Skeletal muscle cell (primary cell): ENCODE data around the gene LGALS9.

Experiments used
- DNase-seq: peaks from one replicate; pipeline ENCODE4 v3.0.0-alpha.2; 2010; ENCODE audit warnings: low read depth
- H3K4me3 ChIP-seq: 2 replicates; pipeline ENCODE4 v1.5.1; 2011; ENCODE audit warnings: low read depth, mild to moderate bottlenecking, control low read depth, low read length, moderate library complexity

LGALS9 gene

GRCh38 chr17:27630607-27631410 lies at the start of gene LGALS9:
LGALS9 (plus strand) TSS chr17:27631188; CDS start chr17:27631266, 78 bp downstream.
- no peak within 1 kb of the TSS for H3K4me3 ChIP-seq
- DNase-seq = no peak

DNA sequence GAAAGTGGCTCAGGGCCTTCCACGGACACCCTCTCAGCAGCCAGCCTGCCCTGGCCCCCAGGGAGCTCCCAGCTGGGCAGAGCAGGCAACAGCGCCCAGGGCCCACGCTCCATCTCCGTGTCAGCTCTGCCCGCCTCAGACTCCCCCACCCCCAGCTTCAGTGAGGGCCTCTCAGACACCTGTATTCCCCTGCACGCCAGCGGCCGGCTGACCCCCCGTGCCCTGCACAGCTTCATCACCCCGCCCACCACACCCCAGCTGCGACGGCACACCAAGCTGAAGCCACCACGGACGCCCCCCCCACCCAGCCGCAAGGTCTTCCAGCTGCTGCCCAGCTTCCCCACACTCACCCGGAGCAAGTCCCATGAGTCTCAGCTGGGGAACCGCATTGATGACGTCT lies 48.3 kb upstream of the LGALS9 start:
- no peak for DNase-seq
- H3K4me3 ChIP-seq = no peak overlapping the region

GRCh38 chr17:27585153-27585681 lies 45.8 kb upstream of the LGALS9 start:
- H3K4me3 ChIP-seq = no peak overlapping the region
- DNase-seq = no peak

DNA sequence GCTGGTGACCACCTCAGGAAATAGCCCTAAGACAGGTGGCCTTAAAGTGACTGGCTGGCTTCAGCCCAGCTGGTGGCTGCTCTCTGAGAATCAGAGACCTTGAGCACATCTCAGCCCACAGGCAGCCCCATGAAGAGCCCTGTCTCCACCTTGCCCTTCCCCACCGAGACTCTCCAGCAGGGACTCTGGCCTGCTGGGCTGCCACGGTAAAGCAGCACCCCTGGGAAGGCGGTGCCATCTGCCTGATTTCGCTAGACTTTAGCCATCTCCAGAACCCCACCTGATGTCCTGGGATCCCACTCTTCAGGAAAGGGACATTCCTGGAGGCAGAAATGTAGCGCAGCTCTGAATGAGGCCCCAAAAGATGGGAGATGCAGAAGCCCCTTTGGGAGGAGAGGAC lies 45.2 kb upstream of the LGALS9 start:
- H3K4me3 ChIP-seq = no peak overlapping the region
- DNase-seq = no peak

DNA sequence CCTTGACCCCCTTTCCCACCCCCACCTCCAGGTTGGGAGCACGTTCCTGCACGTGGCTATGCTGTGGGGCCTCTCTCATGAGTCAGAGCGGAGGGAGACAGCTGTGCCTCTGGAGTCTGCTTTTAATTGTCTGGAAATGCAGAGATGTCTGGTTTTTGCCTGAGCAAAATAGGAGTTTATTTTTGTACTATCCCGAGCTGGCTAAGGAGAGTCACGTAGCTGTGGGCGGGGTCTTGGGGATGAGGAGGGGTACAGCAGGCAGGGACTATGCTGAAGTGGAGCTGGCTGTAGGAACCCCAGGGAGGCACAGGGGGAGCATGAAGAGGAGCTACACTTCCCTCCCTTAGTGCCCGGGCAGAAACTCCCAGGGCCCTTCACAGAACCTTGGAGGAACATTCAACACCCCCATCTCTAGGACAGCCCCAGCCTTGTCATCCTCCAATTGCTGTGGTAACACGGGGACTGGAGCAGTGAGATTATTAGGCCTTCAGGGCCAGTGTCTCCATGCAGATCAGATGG lies 44.7 kb upstream of the LGALS9 start:
- H3K4me3 ChIP-seq = no peak overlapping the region
- DNase-seq = no peak

DNA sequence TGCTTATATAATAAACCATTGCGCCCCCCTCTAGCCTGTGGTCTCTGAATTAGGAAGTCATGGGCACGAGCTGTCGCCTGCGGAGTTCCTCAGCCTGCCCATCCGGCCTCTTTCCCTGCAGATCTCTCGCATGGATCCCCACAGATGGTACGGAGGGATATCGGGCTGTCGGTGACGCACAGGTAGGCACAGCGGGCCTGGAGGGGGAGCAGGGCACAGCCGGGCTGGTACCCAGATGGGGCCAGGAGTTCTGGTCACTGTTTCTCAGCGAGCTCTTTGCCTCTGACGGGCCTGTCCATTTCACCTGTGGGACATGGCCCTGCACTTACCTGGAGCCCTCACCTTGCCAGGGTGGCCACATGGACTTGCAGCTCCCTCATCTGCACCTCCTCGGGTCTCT lies 42.6 kb upstream of the LGALS9 start:
- H3K4me3 ChIP-seq = no peak overlapping the region
- DNase-seq = no peak

GRCh38 chr17:27590864-27591263 lies 40.1 kb upstream of the LGALS9 start:
- no peak overlapping the region for H3K4me3 ChIP-seq
- DNase-seq = no peak

GRCh38 chr17:27591986-27592385 lies 39.0 kb upstream of the LGALS9 start:
- no peak for DNase-seq
- H3K4me3 ChIP-seq = no peak overlapping the region

GRCh38 chr17:27593232-27593856 lies 37.6 kb upstream of the LGALS9 start:
- H3K4me3 ChIP-seq = no peak overlapping the region
- DNase-seq = no peak

DNA sequence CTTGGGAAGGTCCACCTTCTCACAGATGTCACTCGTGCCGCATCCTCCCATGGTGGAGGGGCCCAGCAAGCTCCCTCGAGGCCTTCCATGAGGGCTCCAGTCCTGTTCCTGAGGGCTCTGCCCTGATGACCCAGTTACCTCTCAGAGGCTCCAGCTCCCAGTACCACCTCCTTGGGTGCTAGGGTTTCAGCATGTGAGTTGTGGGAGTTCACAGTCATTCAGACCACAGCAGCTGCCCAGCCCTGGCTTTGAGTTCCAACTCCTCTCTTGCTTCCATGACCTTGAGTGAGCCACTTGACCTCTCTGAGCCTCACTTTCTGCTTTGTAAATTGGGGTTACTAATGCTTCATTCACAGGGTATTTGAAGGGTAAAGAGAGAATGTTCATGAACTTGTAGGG lies 37.1 kb upstream of the LGALS9 start:
- DNase-seq = no peak
- no peak overlapping the region for H3K4me3 ChIP-seq

DNA sequence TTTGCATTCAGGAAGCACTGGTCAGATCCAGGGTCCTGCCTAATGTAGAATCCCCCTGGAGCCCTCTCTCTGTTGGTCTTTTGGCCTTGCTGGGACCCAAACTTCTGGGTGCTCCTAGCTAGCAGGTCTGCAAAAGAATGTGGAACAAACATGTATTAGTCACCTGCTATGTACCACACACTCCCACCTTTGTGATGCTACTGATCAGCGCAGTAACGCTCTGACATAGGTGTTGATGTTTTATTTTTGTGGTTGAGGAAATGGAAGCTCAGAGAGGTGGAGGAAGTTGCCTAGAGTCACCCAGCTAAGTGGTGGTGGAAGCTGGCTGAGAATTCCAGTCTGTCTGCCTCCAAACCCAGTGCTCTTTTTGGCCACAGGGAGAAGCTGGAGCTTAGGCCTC lies 35.8 kb upstream of the LGALS9 start:
- H3K4me3 ChIP-seq = no peak overlapping the region
- no peak for DNase-seq

DNA sequence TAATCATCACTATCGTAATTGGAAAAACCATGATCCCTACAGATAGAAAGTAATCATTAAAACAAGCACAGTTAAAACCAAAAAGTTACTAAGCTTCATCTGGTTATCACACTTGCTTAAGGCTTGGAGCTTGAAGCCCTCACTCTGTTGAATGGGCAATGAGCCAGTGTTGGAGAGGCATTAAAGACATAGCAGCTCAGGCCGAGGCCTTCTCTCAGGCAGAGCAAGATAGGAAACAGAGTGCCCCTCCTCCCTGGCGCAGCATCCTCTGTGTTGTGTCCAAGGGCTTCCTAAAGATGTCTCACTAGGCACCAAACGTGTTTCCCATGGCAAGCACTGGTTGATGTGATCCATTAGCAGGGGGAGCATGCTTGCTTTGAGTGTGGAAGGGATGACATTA lies 34.9 kb upstream of the LGALS9 start:
- H3K4me3 ChIP-seq = no peak overlapping the region
- no peak for DNase-seq

DNA sequence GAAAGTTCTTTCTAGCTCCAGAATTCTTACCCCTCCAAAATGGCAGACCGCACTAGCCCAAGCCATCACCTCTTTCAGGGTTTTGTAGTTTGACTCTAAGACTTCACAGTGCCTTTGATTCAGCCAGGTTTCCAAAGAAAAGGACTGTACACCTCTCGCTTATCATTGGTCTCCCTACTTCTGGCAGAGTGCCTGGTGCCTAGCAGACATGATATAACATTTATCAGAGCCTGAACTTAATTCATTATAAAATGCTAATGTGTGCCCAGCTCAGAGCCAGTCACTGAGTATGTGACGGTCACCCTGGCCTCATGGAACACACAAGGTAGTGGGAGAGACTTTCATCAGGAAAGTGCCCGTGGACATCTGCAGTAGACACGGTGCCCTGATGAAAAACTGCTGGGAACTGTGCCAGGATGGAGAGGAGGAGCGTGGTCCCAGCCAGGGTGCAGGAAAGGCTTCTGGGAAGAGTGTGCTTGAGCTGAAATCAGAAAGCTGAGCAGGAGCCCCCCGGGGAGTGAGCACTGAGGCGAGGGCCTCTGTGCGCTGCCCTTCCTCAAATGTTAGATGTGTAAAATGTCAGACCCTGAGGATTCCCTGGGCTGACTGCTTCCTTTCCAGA lies 34.3 kb upstream of the LGALS9 start:
- no peak for DNase-seq
- no peak overlapping the region for H3K4me3 ChIP-seq

- no peak for DNase-seq
- no peak overlapping the region for H3K4me3 ChIP-seq
Observed at GRCh38 chr17:27597188-27597580, 33.8 kb upstream of the LGALS9 start.

DNA sequence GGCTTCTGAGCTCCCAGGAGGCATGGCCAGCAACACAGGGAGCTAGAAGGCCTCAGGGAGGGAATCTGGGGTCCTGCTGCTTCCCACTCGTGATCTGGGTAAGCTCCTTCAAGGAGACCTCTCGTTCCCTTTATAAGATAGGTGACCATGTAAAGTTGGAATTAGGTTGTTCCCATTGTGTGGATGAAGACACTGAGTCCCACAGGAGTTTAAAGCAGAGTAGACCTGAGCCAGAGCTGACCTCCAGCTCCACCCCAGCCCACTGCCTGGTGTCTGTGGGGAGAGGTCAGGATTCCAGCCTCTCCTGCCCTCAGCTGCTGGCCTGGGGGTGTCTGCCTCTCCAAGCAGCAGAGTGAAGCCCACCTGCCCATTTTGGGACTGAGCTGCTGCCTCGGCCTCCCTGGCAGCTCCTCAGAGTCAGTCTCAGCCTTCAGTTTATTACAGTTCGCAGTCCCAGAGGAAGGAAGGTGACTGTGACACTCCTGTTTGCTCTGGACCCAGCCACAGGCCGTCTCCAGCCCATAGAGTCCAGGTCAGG lies 33.1 kb upstream of the LGALS9 start:
- DNase-seq = no peak
- H3K4me3 ChIP-seq = no peak overlapping the region

DNA sequence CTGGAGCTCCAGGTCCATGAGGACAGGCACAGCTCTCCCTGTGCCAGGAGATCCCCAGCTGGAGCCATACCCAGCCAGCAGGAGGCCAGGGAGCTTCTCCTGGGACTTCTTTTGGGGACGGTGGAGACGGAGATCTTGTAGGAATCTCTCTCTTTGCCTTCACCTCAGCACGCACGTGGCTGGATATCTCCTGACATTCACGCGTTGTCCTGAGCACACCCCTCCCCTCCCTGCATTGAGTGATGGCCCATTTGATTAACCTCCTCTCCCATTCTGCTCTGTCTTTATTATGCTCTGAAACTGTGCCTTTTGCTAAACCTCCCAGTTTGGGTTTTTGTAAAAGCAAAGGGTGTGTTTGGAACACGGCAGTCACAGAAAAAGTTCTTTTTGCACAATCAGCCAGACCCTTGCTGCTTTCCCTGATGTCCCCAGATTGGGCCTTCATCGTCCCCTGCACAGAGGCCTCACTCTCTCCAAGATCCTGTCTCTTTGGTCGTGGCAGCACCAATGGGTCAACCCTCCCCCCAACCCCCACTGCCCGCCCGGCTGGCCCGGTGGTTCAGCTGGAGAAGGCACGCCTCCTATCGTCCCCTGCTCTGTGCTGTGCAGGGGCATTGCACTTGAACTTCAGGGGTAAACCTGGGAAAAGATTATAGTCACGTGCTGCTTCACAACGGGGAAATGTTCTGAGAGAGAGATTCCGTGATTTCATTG lies 32.5 kb upstream of the LGALS9 start:
- DNase-seq = no peak
- no peak overlapping the region for H3K4me3 ChIP-seq

- no peak for DNase-seq
- no peak overlapping the region for H3K4me3 ChIP-seq
Observed at GRCh38 chr17:27600471-27600870, 30.5 kb upstream of the LGALS9 start.

- no peak for DNase-seq
- H3K4me3 ChIP-seq = no peak overlapping the region
Observed at GRCh38 chr17:27601069-27601974, 29.7 kb upstream of the LGALS9 start.

- DNase-seq = no peak
- H3K4me3 ChIP-seq = no peak overlapping the region
Observed at GRCh38 chr17:27601975-27602302, 29.0 kb upstream of the LGALS9 start.
